GM18907 (cell line): ENCODE data around the gene PKP1.

Source experiments
- ATAC-seq: cut with Tn5 transposase; IDR thresholded peaks from one replicate; pipeline ENCODE4 v1.9.1; 2021; ENCODE audit warnings: mild to moderate bottlenecking, moderate library complexity; ENCODE audit not compliant: unreplicated experiment

The PKP1 gene

DNA sequence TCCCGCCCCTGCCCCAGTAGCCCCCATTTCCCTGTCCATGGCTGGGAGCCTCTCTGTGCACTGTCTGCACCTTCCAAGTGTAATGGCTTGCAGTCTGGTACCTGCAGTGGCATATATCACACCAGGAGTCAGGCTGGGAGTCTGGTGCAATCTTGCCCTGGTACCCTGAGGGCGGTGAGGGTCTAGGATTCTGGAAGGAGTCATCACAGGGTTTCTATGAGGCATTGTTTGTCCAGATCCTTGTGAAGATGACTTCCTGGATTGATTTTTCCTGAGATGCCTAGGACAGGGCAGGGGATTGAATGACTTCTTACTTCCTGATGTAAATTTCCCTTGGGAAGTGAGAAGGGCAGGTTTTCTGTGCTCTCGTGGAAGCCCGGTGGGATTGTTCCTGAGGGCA is 5.9 kb upstream of the PKP1 start:
- no peak for ATAC-seq

DNA sequence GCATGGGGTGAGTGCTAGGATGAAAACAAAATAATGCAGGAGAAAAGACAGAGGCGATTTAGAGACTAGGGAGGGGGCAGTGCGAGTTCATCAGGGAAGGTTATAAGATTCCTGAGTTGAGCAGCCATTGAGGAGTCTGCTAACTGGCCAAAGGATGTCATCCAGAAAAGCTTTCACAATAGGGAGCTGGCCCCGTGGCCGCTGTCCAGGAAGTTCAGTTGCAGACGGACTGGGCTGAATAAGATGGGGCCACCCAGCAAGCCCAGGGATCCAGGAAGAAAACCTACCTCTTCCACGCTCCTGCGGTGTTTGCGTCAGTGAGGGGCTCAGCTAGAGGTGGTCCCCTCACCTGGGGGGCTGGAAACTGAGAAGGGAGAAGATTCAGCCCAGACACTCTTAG is 4.0 kb upstream of the PKP1 start:
- no peak for ATAC-seq

DNA sequence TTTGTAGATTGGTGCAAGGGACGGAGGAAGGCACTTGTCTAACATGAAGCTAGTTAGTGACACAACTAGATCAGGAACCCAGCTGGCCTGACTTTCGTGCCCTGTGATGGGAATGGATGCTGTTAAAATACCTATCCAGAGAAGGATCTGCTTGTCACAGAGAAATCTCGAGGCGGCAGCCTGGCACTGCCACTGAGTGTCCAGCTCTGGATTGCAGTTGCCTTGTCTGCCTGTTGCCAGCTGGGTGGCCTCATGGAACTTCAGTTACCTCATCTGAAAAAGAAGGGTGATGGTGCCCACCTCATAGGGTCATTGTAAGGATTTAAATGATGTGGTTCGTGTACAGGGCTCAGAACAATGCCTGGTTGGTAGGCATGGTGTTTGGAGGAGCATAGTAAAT is 2.4 kb upstream of the PKP1 start:
- no peak for ATAC-seq

DNA sequence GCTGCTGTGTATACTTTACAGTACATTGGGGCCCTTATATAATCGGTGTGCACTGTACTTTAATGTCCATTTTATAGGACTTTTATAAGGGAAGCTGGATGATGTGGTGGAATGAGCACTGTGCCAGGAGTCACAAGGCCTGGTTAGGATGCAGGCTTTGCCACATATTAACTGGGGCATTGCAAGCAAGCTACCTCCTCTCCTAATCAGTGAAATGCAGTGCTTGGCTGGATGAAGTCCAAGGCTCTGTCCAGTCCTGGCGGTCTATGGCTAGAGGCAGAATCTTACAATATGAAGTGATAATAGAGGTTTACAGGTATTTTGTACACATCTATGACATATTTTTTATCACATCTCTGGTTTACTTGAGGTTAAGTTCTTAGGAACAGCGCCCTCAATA is 1.7 kb upstream of the PKP1 start:
- ATAC-seq, result no peak

DNA sequence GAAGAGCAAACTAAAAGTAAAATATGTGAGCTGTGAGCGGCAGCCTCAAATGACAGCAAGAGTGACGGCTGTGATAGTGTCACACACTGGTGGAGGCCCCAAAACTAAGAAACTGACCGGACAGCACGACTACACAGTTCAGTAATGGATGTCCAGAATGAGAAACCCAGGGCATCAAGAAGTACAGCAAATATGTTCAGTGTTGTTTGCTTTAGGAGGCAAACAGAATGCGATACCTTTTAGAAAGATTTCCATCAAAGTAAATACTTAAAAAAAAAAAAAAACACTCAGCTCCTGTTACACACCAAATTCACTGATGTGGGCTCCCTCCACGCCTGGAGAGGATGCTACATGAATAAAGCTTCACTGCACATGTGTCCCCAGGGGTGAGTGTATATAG is 1.1 kb upstream of the PKP1 start:
- no peak for ATAC-seq

DNA sequence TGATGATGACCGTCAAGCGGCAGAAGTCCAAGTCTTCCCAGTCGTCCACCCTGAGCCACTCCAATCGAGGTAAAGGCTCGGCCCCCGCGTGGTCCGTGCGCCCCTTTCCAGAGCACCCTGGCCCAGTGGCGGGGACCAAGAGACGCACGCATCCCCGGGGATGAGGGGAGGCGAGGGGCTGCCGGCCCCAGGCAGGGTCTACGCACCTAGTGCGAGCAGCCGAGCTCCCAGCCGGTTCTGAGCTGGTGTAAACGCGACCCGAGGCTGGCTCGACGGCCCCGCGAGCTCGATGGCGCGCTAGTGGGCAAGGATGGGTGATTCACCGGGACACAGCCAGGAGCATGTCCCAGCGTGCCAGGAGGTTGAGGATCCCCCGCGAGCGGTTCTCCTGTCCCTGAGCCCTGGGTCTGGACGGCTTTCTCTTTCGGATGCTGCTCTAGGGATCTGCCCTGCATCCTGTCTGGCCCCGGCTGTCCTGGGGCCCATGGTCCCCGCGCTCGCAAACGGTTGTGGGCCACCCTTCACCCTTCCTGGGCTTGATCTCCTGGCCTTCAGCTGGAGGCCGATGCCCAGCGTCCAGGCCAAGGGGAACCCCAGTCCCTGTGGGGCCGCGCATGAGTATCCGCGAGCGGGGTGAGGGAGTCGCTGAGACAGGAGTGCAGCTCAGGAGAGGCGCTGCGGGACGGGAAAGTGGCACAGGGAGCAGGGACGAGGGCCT is 689 bp downstream of the PKP1 start:
- ATAC-seq, result no peak

DNA sequence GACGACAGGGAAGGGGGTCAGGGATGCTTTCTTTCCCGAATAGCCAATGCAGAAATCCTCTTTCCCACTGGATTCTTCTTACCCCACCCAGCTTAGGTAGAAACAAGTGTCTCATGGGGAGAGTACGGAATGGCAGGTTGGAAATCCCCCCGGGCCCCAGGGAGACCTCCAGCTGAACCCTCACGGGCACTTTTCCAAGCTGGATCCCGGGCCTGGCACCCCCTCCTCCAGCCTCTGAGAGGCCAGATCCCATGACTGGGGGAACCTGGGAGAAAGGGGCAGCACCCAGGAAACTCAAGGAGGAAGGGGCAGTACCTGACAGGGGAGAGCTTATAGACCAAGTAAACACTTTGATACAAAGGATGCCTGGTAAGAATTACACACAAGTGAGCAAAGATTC is 1.3 kb downstream of the PKP1 start:
- no peak for ATAC-seq

DNA sequence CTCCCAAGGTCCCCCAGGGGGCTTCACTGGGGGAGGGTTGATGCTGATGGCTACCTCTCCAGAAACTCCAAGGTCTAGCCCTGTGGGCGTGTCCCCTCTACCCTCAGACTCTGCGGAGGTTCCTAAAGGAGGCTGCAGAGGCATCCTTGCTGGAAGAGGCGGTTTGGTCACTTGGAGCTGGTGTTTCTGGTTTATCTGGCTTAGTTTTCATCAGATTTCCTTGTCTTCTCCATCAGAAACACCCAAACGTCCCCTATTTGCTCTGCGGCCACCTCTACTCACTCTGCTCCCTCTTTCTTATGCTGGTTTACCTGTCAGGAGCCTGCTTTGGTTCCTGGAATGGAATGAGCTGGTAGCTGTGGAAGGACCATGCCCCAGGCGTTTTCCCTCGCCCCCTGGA is 2.5 kb downstream of the PKP1 start:
- ATAC-seq, result no peak

DNA sequence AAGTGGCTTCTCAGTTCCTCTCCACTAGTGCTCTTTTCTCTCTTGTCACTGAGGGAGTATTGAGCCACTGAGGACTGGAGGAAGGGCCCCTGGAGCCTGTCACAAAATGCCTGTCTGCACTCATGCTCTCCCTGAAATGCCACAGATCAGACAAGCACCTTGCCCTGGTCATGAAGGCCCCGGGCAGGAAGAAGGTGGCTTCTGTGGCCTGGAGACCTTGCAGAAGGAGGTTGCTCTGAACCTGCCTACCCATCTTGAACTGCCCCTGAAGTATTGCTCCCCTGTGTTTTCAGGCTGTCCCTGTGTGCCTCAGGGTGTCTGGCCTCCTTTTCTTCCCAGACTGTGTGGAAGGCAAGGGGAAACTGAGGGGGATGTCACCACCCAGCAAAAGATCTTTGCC is 3.1 kb downstream of the PKP1 start:
- no peak for ATAC-seq

DNA sequence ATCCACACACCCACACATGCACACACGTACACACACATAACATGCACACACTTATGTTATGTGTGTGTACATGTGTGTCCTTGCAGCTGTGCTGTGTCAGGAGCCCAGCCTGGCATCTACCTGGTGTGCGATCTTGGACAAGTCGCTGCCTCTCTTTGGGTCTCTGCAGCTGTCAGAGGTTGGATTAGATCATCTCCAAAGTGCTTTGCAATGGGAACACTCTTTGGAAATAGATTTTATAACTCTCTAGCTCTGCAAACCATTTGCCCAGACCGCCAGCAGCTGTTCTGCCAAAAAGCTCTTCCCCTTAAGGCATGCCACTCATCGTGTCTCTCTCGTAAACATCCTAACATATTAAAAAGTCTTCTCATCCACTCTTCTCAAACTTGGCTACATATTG is 4.7 kb downstream of the PKP1 start:
- no peak for ATAC-seq

DNA sequence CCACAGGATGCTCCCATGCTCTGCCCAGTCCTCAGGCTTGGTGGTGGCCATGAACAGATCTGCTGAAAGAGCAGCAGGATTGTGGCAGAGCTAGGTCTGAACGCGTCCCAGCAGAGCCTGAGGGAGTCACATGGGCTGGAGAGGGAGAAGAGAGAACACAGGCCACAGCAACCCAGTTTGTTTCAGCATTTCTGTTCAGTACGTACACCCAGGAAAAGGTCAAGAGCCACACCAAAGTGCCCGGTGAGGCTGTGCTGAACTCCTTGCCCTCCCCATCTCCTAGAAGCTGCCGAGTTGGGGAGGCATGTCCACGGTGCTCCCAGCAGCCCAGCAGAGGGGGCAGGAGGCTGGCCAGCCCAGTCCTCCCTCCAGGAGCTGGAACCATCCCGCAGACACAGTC is 5.5 kb downstream of the PKP1 start:
- ATAC-seq, result no peak

DNA sequence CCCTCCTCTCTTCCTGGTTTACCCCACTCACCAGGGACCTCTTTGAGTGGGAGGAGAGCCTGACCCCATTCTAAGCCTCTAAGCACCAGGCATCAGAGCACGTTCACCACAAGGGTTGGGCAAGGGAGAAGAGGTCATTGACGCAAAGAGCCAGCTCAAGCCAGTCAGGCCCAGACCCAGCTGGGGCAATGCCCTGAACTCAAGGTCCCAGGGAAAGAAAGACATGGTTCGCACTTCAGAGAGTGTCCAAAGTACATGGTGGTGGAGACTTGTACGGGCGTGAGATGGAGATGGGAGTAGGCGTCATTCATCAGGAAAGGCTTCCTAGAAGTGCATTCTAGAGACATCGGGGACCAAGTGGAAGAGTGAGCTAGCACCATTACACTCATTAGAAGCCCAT is 7.2 kb downstream of the PKP1 start:
- ATAC-seq, result no peak

DNA sequence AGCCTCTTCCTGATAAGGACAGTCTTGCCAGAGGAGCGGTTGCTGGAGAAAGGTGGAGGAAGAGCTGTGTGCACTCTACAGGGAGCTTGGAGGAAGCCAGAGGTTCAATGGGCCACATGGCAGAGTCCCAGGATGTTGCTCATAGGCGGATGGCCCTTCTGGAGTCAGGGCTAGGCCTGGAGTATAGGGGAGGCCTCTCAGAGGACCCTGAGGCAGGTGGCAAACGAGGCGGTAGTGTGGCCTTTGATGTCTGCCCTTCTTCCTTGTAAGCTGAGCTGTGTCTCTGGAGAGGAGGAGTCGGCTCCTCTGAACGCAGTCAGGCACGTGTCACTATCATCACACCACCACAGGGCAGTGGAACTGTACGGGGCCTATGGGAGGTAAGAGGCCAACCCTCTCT is 8.6 kb downstream of the PKP1 start:
- no peak for ATAC-seq

DNA sequence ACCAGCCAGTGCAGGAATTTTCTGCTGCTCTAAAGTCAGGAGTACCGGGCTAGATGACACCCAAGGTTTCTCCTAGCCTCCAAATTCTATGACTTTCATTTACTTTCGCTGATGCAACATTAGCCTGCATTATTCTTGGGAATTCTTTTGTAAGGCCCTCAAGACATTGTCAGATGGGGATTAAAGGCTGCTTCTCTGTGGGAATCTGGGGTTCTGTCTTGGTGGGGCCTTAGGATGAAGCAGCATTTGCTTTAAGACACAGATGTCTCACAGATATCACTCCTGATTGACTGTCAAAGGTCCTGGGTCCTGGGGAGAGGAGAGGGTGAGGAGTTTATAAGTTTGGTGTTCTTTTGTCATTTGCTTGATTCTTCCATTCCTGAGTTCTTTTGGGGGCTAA is 11.6 kb downstream of the PKP1 start:
- ATAC-seq, result no peak

DNA sequence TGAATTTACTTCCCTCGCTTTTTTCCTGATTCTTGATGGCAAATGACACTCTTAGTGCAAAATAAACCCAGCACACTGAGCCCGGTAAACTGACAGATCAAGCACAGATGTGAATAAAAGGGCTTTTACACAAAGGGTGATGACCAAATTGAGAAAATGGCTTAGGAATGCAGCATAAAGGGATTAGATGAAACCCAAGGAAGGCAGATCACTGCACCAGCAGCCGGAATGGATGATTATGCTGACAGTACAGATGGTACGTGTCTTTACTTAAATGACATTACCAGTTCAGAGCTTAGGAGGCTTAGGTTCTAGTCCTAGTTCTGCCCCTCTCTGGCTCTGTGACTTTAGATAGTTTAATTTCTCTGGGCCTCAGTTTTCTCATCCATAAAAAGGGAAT is 12.0 kb downstream of the PKP1 start:
- no peak for ATAC-seq

DNA sequence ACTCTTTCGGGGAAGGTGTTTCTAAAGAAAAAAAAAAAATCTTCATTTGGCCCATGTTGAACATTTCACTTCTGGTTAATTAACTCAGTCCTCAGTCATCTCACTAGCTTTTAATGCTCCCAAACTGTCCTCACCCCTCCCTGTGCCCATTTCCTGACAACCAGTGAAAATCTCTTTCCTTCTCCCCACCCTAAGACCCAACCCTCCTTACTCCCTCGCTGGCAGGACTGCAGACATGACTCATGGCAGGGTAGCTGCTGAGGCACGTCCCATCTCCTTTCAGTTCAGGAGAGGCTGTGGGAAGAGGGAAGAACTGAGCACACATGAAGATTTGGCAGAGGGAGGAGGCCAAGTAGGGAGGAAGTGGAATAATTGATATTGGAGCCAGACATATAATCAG is 12.6 kb downstream of the PKP1 start:
- no peak for ATAC-seq

DNA sequence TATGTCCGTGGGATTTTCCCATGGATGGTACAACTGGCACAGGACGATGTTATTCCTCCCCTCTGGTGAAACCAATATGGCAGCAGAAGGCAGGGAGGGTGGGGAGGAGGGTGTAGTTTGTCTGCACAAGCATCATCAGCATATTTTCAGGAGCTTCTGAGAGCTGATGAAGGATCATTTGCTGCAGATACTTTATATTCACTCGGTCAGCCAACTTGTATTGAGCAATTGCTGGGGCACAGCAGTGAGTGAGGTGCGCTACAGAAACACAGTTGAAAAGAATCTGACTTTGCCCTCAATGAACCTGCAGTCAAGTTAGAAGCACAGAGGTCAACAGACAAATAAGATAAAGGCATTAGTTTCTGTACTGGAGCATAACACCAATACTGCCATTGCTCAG is 13.0 kb downstream of the PKP1 start:
- no peak for ATAC-seq

DNA sequence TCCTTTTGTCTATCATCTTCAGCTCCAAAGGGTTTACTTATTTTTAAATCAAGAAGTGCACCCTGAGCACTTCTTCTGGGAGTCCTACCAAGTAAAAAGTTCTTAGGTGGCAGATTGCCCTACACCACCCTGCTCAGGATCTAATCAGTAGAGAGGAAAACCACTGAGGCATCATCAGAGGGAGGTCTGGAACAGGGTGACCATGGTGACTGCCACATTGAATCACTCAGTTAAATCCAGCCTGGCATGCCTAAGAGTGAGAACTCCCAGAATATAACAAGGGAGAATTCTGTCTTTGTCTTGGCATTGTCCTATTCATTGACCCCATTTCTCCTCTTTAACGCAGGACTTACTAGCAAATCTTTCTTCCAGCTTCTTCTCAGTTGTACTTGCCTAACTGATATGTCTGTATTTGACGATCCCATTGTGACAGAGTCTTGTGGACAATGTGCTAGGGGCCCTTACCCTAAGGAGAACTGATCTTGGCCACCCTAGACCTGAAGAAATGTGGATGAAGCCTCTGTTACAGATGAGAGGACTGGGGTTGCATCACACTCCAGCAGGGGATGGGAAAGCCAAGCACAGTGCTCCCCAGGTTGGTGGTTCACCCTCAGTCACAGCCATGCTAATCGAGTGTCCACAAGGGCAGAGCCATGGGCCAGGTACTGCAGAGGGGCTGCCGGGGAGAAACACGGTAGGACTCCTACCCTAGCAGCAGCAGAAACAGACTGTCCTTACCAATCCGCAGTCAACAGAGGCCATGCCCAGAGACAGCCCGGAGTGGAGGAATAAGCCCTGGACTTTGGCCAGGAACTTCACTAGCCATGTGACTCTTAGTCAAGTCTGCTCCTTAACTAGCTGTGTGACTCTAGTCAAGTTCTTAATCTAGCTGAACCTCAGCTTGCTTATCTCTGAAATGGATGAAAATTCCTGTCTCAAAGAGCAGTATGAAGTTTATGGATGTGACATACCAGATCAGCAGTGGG is 15.4 kb downstream of the PKP1 start:
- no peak for ATAC-seq

DNA sequence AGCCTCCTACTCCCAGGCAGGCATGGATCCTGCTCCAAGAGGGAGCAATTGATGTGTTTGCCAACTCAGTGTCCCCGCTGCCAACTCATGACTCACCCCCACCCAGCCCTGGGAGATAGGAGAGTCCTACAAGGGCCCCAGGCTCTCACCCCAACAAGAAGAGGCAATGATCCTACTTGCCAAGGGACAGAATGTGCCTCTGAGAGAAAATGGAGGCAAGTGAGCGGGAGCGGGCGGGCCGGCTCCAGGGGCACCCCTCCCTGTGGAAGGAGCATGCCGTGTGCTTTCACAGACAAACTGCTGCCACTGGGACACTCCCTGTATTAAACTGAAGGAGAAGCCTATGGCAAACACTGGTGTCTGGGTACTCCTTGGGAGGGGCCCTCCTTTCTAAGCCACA is 16.7 kb downstream of the PKP1 start:
- ATAC-seq, result no peak

DNA sequence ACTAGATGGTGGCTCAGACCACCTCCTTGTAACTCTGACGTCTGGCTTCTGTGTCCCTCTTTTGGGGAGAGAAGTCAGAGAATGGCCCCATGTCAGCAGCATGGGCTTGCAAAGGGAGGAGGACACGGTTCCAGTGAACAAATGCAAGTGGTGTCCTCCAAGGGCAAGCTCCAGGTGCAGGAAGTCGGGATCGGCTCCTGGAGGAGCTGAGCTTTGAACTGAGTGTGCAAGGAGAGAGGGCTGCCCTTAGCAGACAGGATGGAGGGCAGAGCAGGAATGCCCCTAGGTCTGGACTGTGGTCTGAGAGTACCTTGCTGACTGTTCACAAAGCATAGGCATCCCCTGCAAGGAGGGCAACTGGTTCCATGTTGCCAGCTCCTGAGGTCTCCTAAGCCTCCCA is 17.3 kb downstream of the PKP1 start:
- ATAC-seq, result no peak

DNA sequence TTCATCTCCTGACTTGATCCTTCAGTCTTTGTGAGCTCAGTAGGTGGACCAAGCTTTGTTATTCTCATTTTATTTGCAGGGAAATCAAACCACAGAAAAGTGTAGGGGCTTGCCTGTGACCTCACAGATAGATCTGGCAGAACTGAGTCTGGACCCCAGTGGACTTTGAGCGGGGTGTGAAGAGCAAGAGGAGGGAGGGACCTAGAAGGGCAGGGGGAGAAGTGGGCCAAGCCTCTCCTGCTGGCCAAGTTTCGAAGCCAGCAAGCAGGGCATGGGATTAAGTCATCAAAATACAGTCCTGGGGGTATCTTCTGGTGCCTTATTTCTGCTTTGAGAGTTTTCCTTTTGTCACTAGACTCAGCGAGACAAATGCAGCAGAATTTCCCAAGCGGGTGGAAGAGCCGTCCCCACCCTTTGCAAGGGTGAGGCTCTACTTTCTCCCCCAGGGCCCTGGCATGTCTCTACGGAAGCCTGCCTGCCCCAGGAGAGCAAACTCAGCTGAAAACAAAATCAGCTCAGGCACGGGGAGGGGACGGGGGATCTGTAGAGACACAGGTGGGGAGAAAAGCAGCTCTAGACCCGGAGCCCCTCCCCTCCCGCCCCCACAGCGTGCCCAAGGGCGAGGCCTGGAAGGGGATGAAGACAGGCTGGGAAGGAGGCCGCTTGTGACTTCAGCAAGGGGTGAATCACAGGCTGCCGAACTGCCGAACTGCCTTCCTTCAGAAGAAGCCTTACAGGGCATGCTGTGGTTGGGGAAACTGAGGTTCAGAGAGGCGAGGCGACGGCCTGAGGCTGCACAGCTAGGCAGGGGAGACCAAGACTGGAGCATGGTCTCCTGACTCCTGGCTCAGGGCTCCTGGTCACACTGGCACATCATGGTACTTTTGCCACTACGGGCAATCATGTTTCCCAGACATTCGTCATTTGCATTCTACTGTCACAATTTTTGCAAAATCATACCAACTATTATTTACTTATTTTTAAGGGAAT is 19.2 kb downstream of the PKP1 start:
- ATAC-seq, result no peak
